ENCODE data around the gene STPG4.

DNA sequence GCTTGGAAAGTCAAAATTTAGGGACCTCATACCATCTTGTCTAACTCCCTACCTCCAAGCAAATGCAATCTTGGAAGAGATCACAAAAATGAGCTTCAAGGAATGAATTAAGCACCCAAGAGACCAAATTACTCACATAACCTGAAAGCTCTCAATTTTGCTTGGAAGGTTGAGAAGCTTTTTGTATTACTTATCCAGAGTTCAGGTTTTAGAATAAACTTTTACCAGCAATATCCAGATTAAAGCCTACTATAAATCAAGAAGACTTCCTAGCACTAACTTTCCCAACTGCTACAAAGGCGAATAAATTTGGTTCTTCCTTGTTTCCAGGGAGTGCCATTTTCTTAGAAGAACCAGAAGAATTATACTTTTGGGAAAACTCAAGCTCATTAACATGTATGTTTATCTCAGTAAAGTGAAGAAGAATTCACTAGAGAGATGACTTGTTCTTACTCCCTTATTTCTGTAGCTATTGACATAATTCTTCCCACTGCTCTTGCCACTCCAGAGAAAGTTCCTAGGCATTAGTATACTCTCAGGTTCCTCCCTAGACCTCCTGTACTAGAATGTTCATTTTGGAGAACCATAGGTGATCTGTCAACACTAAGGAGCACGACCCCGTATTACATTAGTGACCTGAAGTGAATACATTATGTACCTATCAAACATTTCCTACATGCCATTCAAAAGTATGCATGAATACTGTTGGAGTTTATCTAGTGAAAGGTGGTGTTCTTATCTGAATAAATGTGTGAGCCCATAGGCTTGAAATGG lies 18.0 kb upstream of the STPG4 start:
- TF ChIP-seq, protein P1, sequence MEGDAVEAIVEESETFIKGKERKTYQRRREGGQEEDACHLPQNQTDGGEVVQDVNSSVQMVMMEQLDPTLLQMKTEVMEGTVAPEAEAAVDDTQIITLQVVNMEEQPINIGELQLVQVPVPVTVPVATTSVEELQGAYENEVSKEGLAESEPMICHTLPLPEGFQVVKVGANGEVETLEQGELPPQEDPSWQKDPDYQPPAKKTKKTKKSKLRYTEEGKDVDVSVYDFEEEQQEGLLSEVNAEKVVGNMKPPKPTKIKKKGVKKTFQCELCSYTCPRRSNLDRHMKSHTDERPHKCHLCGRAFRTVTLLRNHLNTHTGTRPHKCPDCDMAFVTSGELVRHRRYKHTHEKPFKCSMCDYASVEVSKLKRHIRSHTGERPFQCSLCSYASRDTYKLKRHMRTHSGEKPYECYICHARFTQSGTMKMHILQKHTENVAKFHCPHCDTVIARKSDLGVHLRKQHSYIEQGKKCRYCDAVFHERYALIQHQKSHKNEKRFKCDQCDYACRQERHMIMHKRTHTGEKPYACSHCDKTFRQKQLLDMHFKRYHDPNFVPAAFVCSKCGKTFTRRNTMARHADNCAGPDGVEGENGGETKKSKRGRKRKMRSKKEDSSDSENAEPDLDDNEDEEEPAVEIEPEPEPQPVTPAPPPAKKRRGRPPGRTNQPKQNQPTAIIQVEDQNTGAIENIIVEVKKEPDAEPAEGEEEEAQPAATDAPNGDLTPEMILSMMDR (IDR thresholded peaks at IDR 0.05) = no peak
- TF ChIP-seq POLR2A (IDR thresholded peaks at IDR 0.05) = no peak
